GM12801 (cell line): ENCODE results near the gene ZMAT3.

Source experiments
- CTCF ChIP-seq: IDR thresholded peaks from one replicate; pipeline ENCODE4 v1.5.1; 2011; ENCODE audit warnings: control low read depth; ENCODE audit not compliant: insufficient read length; ENCODE audit errors: extremely low read depth

Gene ZMAT3

GRCh38 chr3:179068779-179069530 lies 2.7 kb downstream of the ZMAT3 start:
- TF ChIP-seq CTCF, result no peak

GRCh38 chr3:179067839-179068238 lies 3.8 kb downstream of the ZMAT3 start:
- TF ChIP-seq CTCF, result no peak

GRCh38 chr3:179067291-179067690 lies 4.3 kb downstream of the ZMAT3 start:
- no peak for TF ChIP-seq CTCF

GRCh38 chr3:179063945-179064560 lies 7.6 kb downstream of the ZMAT3 start:
- no peak for TF ChIP-seq CTCF

- TF ChIP-seq CTCF, result no peak
Measured at GRCh38 chr3:179056326-179056725, 15.3 kb downstream of the ZMAT3 start.

- no peak for TF ChIP-seq CTCF
Measured at GRCh38 chr3:179046497-179047353, 24.9 kb downstream of the ZMAT3 start.

- no peak for TF ChIP-seq CTCF
Measured at GRCh38 chr3:179045719-179046402, 25.7 kb downstream of the ZMAT3 start.
